IMR-90 (cell line): ENCODE measurements around the gene MAML2. TPM values are rescaled to one million over a fixed set of nuclear protein-coding genes. Genes with fewer than 3 reads are reported as not detected.

Source experiments
- ATAC-seq: fragments of 200-7000 bp; cut with Tn5 transposase; 2 replicates; pipeline ENCODE4 v1.9.1; 2020; ENCODE audit warnings: low read depth, mild to moderate bottlenecking, moderate library complexity
- BruUV-seq: library from RNA; stranded (reverse); fragments of 400-500 nt; replicated peaks from 2 replicates; lab custom pipeline; 2021; lab: Mats Ljungman, UMichigan
- CTCF ChIA-PET: fragments of 300-600 bp; formaldehyde crosslinking; extraction: SDS; loops from one replicate; lab custom pipeline; 2021; ENCODE audit warnings: antibody characterized with exemption; lab: Yijun Ruan, JAX
- POLR2A ChIA-PET: fragments of 300-600 bp; sonication (Branson Sonifier 250); formaldehyde crosslinking; loops from one replicate; lab custom pipeline; 2022; ENCODE audit warnings: antibody characterized with exemption; ENCODE audit not compliant: unreplicated experiment; lab: Charles Lee
- DNase-seq: peaks from one replicate; pipeline ENCODE4 v3.0.0; 2013
- H2AFZ ChIP-seq: replicated peaks from 2 replicates; pipeline ENCODE3; 2013; ENCODE audit warnings: low read length, mild to moderate bottlenecking; ENCODE audit not compliant: poor library complexity
- H2AK5ac ChIP-seq: 2 replicates; pipeline ENCODE4 v1.6.1; 2013; ENCODE audit warnings: low read depth, low read length, inconsistent platforms
- H2AK9ac ChIP-seq: replicated peaks from 2 replicates; pipeline ENCODE3; 2013; ENCODE audit warnings: mild to moderate bottlenecking, low read depth, low read length, moderate library complexity; ENCODE audit not compliant: poor library complexity
- H2BK120ac ChIP-seq: 2 replicates; pipeline ENCODE4 v1.6.1; 2013; ENCODE audit warnings: low read depth, low read length, inconsistent platforms
- H2BK15ac ChIP-seq: 3 replicates; pipeline ENCODE4 v1.6.1; 2013; ENCODE audit warnings: low read depth, low read length, inconsistent platforms
- H2BK20ac ChIP-seq: 2 replicates; pipeline ENCODE4 v1.6.1; 2013; ENCODE audit warnings: low read depth, mild to moderate bottlenecking, inconsistent platforms, low read length, moderate library complexity
- H2BK5ac ChIP-seq: 2 replicates; pipeline ENCODE4 v1.6.1; 2013; ENCODE audit warnings: mild to moderate bottlenecking, low read depth, low read length, inconsistent platforms; ENCODE audit not compliant: poor library complexity, severe bottlenecking
- H3K14ac ChIP-seq: replicated peaks from 2 replicates; pipeline ENCODE4 v1.6.1; 2013; ENCODE audit warnings: low read depth, low read length, inconsistent platforms
- H3K18ac ChIP-seq: 2 replicates; pipeline ENCODE4 v1.6.1; 2013; ENCODE audit warnings: low read depth, low read length, control low read depth
- H3K23ac ChIP-seq: 2 replicates; pipeline ENCODE4 v1.6.1; 2013; ENCODE audit warnings: low read depth, low read length, inconsistent platforms
- H3K27ac ChIP-seq: 2 replicates; pipeline ENCODE4 v1.5.1; 2013; ENCODE audit warnings: mild to moderate bottlenecking, control low read depth, low read length; ENCODE audit not compliant: insufficient read depth
- H3K27me3 ChIP-seq: 2 replicates; pipeline ENCODE4 v1.6.1; 2013; ENCODE audit warnings: low read length; ENCODE audit not compliant: control insufficient read depth, insufficient read depth
- H3K36me3 ChIP-seq: 2 replicates; pipeline ENCODE4 v1.6.1; 2013; ENCODE audit warnings: low read length, mixed read lengths; ENCODE audit not compliant: control insufficient read depth, insufficient read depth
- H3K4ac ChIP-seq: 2 replicates; pipeline ENCODE4 v1.6.1; 2013; ENCODE audit warnings: low read depth, low read length, inconsistent platforms
- H3K4me1 ChIP-seq: 2 replicates; pipeline ENCODE4 v1.6.1; 2013; ENCODE audit warnings: low read length, mixed read lengths; ENCODE audit not compliant: control insufficient read depth, insufficient read depth
- H3K4me2 ChIP-seq: 2 replicates; pipeline ENCODE4 v1.6.1; 2013; ENCODE audit warnings: low read depth, mild to moderate bottlenecking, control low read depth, low read length, moderate library complexity
- H3K4me3 ChIP-seq: 2 replicates; pipeline ENCODE4 v1.5.1; 2013; ENCODE audit warnings: low read depth, mild to moderate bottlenecking, control low read depth, low read length, moderate library complexity; ENCODE audit not compliant: insufficient read depth
- H3K56ac ChIP-seq: 2 replicates; pipeline ENCODE4 v1.6.1; 2013; ENCODE audit warnings: low read length, inconsistent platforms; ENCODE audit not compliant: insufficient read depth; ENCODE audit errors: extremely low read depth
- H3K79me1 ChIP-seq, 2 experiments: 2 replicates each; pipeline ENCODE4 v1.6.1; 2013; ENCODE audit warnings: low read length in 2 of 2, inconsistent platforms in 1 of 2, low read depth in 1 of 2
- H3K9ac ChIP-seq: 2 replicates; pipeline ENCODE4 v1.6.1; 2013; ENCODE audit warnings: low read depth, low read length, control low read depth
- H3K9me1 ChIP-seq: 2 replicates; pipeline ENCODE4 v1.6.1; 2013; ENCODE audit warnings: low read length, inconsistent platforms; ENCODE audit not compliant: insufficient read depth
- H3K9me3 ChIP-seq: 2 replicates; pipeline ENCODE4 v1.6.1; 2013; ENCODE audit warnings: low read length; ENCODE audit not compliant: control insufficient read depth, insufficient read depth
- H4K20me1 ChIP-seq: 2 replicates; pipeline ENCODE4 v1.6.1; 2013; ENCODE audit warnings: low read length, inconsistent platforms; ENCODE audit not compliant: insufficient read depth
- H4K5ac ChIP-seq: 2 replicates; pipeline ENCODE4 v1.6.1; 2013; ENCODE audit warnings: mild to moderate bottlenecking, low read depth, low read length, control low read depth
- H4K8ac ChIP-seq, 2 experiments: 2 replicates each; pipeline ENCODE4 v1.6.1; 2013; ENCODE audit warnings: low read depth in 2 of 2, low read length in 2 of 2, control low read depth in 1 of 2, inconsistent platforms in 1 of 2
- H4K91ac ChIP-seq: 2 replicates; pipeline ENCODE4 v1.6.1; 2013; ENCODE audit warnings: low read depth, low read length, inconsistent platforms; ENCODE audit not compliant: insufficient read depth
- CEBPB ChIP-seq: IDR thresholded peaks from 2 replicates; pipeline ENCODE4 v1.6.1; 2012; ENCODE audit warnings: low read depth, low read length, improper control_type of control experiment
- WGBS, 2 experiments: methylation state at CpG; one replicate each; pipeline versions ENCODE4 v1.1.5 to v1.1.7; 2013; ENCODE audit warnings: missing lambda C conversion rate in 2 of 2; ENCODE audit not compliant: insufficient read length in 1 of 2; ENCODE audit errors: extremely low coverage in 2 of 2; 5-methylcytosine and 5-hydroxymethylcytosine counted together
- dilution Hi-C: fragments of 300-500 bp; cut with HindIII; formaldehyde crosslinking; loops from one replicate; pipeline ENCODE4 v1.14.3; 2018; ENCODE audit warnings: low sequenced_read_pairs; ENCODE audit not compliant: unreplicated experiment
- in situ Hi-C: fragments of 300-500 bp; cut with MboI; formaldehyde crosslinking; loops from 3 replicates; pipeline ENCODE4 v1.14.3; 2019; ENCODE audit warnings: low sequenced_read_pairs, inconsistent platforms, mixed read lengths
- intact Hi-C: fragments of 100-400 bp; cut with micrococcal nuclease; formaldehyde crosslinking; loops from 2 replicates; pipeline ENCODE4 v1.10.0; 2022
- polyA plus RNA-seq, 3 experiments: library from polyadenylated mRNA; depleted of rRNA; stranded (reverse); fragments of >200 nt; gene quantifications; 2 replicates each; pipeline ENCODE4 v1.2.3, GENCODE V29; 2012; ENCODE audit warnings: low replicate concordance in 1 of 3
- total RNA-seq: library from RNA; depleted of rRNA; stranded (reverse); fragments of >200 nt; gene quantifications from 2 replicates; pipeline ENCODE4 v1.2.3, GENCODE V29; 2012
- TF ChIP-seq, protein P1 (sequence below): fragments of 150-350 bp; IDR thresholded peaks from 2 replicates; pipeline ENCODE4 v1.6.1; 2016; ENCODE audit warnings: low read depth, mild to moderate bottlenecking, low read length, moderate library complexity, borderline replicate concordance
- TF ChIP-seq, protein P2 (sequence below): conservative IDR thresholded peaks from 2 replicates; pipeline ENCODE4 v1.5.1; 2012; ENCODE audit warnings: mild to moderate bottlenecking, low read depth, low read length, improper control_type of control experiment

The MAML2 gene
- total and polyA plus RNA-seq, 2 of the 4 experiments (the other 2 are of a cell fraction): 15.0 to 19.5 TPM

DNA sequence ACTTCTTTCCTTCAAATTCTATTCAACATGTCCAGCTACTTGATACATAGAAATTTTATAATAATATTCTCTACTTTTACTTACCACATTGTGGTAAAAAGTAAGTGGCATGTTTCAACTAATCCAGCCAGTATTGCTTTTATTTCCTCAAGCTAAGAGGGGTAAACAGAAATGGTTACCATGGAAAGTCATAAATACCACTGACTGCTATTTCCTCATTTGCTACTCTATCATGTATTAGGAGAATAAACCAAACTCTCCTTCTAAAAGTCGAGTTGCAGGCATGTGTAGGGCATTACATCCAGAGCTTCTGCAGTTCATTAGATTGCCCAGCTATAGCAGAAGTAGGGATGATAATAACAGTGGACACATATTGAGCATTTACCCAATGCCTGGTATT lies 208.4 kb downstream of the MAML2 start:
- Histone ChIP-seq H2AK5ac (no peak overlapping the region), H3K56ac (no peak overlapping the region), H3K4ac (no peak overlapping the region), H3K4me3 (no peak overlapping the region), H4K5ac (no peak overlapping the region), H3K23ac (0 out of 2 replicates have a peak overlapping the region, but pooled peaks have one; percentile 10), H3K4me2 (no peak overlapping the region), H3K14ac (no peak overlapping the region), H2BK15ac (no peak overlapping the region), H3K79me1 (peaks cover 23 to 42% of the 10 kb centered on the region in 2 experiments), H4K20me1 (no peaks in the 10 kb centered on the region), H3K18ac (no peak overlapping the region), H3K9ac (no peak overlapping the region), H3K27ac (no peak overlapping the region), H2BK20ac (no peak overlapping the region), H3K4me1 (0 out of 2 replicates have a peak, but pooled peaks cover 7% of the 10 kb centered on the region), H4K91ac (no peak overlapping the region), H2AK9ac (no peak overlapping the region), H2BK120ac (no peak overlapping the region), H2BK5ac (no peak overlapping the region), H3K36me3 (no peaks in the 10 kb centered on the region), H3K27me3 (no peaks in the 10 kb centered on the region), H3K9me1 (no peaks in the 10 kb centered on the region; the same call in 1 of the 2 replicates), H4K8ac (no peak overlapping the region), H2AFZ (no peak overlapping the region), H3K9me3 (no peaks in the 10 kb centered on the region)
- DNase-seq (peak; percentile 44), ATAC-seq (peak; percentile 32; the same call in 1 of the 2 replicates)
- CTCF ChIA-PET: interaction anchor here (0.6 to 0.8 kb wide), 2 partner anchors 158 to 209 kb away, joined by 5 to 6 read pairs; partner anchors contain the start of gene MAML2
- no CpG with 5 or more reads among the region's 1 CpG for WGBS, 2 experiments
- TF ChIP-seq, protein P1, sequence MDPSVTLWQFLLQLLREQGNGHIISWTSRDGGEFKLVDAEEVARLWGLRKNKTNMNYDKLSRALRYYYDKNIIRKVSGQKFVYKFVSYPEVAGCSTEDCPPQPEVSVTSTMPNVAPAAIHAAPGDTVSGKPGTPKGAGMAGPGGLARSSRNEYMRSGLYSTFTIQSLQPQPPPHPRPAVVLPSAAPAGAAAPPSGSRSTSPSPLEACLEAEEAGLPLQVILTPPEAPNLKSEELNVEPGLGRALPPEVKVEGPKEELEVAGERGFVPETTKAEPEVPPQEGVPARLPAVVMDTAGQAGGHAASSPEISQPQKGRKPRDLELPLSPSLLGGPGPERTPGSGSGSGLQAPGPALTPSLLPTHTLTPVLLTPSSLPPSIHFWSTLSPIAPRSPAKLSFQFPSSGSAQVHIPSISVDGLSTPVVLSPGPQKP: no peak
- TF ChIP-seq CEBPB: 0 out of 2 replicates have a peak, but pooled peaks have one; percentile 24
- TF ChIP-seq, protein P2, sequence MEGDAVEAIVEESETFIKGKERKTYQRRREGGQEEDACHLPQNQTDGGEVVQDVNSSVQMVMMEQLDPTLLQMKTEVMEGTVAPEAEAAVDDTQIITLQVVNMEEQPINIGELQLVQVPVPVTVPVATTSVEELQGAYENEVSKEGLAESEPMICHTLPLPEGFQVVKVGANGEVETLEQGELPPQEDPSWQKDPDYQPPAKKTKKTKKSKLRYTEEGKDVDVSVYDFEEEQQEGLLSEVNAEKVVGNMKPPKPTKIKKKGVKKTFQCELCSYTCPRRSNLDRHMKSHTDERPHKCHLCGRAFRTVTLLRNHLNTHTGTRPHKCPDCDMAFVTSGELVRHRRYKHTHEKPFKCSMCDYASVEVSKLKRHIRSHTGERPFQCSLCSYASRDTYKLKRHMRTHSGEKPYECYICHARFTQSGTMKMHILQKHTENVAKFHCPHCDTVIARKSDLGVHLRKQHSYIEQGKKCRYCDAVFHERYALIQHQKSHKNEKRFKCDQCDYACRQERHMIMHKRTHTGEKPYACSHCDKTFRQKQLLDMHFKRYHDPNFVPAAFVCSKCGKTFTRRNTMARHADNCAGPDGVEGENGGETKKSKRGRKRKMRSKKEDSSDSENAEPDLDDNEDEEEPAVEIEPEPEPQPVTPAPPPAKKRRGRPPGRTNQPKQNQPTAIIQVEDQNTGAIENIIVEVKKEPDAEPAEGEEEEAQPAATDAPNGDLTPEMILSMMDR: no peak
- intact Hi-C loops: no loop called here
- POLR2A ChIA-PET: no interaction called here
- dilution Hi-C loops: no loop called here
- BruUV-seq: no TSS peak
- in situ Hi-C loops: no loop called here
